ENCODE data around the gene COMTD1. TPM values are rescaled to one million over a fixed set of nuclear protein-coding genes. Genes with fewer than 3 reads are reported as not detected.

The COMTD1 gene
- polyA plus RNA-seq, 4 donors: 54.0 to 510 (median 228) TPM

- WGBS, 3 donors: 97 to 98% (median 97%) methylated on average over 2 of the region's 2 CpGs
- no peak for FAIRE-seq
- no peaks in the 10 kb centered on the region for H3K36me3 ChIP-seq (ENCODE audit: control insufficient read depth in 3 of 3, insufficient read depth in 2 of 3, low read depth in 1 of 3, low read length in 3 of 3)
Observed at GRCh38 chr10:75254739-75255138, 19.0 kb upstream of the COMTD1 start.

GRCh38 chr10:75253281-75254220 lies 17.8 kb upstream of the COMTD1 start:
- FAIRE-seq (no peak), DNase-seq (no peak)
- 92 to 97% (median 96%) methylated on average over 1 of the region's 1 CpG for WGBS, 3 donors
- Histone ChIP-seq H3K27ac (ENCODE audit: low read depth in 1 of 3, low read length in 2 of 3) (no peak overlapping the region), H3K4me1 (ENCODE audit: control insufficient read depth in 3 of 3, insufficient read depth in 2 of 3, low read depth in 1 of 3, low read length in 2 of 3) (peaks cover 0 to 16% (median 5%) of the 10 kb centered on the region in 3 donors), H3K4me3 (ENCODE audit: low read depth in 1 of 3, low read length in 3 of 3) (no peak overlapping the region), H3K36me3 (ENCODE audit: control insufficient read depth in 3 of 3, insufficient read depth in 2 of 3, low read depth in 1 of 3, low read length in 3 of 3) (no peaks in the 10 kb centered on the region), H3K9me3 (ENCODE audit: control insufficient read depth in 2 of 2, insufficient read depth in 1 of 2, low read depth in 1 of 2, low read length in 1 of 2) (peaks cover 1 to 13% of the 10 kb centered on the region in 2 donors), H3K27me3 (ENCODE audit: control insufficient read depth in 3 of 3, insufficient read depth in 3 of 3, low read length in 3 of 3) (no peaks in the 10 kb centered on the region)

More at GRCh38 chr10:75254739-75255138, 19.0 kb upstream of the COMTD1 start:
- H3K4me3 ChIP-seq (ENCODE audit: low read depth in 1 of 3, low read length in 3 of 3): no peak overlapping the region
- no peak for DNase-seq
- H3K27me3 ChIP-seq (ENCODE audit: control insufficient read depth in 3 of 3, insufficient read depth in 3 of 3, low read length in 3 of 3): no peaks in the 10 kb centered on the region
- no peak overlapping the region for H3K27ac ChIP-seq (ENCODE audit: low read depth in 1 of 3, low read length in 2 of 3)
- H3K9me3 ChIP-seq (ENCODE audit: control insufficient read depth in 2 of 2, insufficient read depth in 1 of 2, low read depth in 1 of 2, low read length in 1 of 2): peaks cover 1 to 13% of the 10 kb centered on the region in 2 donors
- peaks cover 0 to 16% (median 5%) of the 10 kb centered on the region in 3 donors for H3K4me1 ChIP-seq (ENCODE audit: control insufficient read depth in 3 of 3, insufficient read depth in 2 of 3, low read depth in 1 of 3, low read length in 2 of 3)

- Histone ChIP-seq H3K4me1 (ENCODE audit: control insufficient read depth in 3 of 3, insufficient read depth in 2 of 3, low read depth in 1 of 3, low read length in 2 of 3) (peaks cover 0 to 22% (median 5%) of the 10 kb centered on the region in 3 donors), H3K27me3 (ENCODE audit: control insufficient read depth in 3 of 3, insufficient read depth in 3 of 3, low read length in 3 of 3) (no peaks in the 10 kb centered on the region), H3K4me3 (ENCODE audit: low read depth in 1 of 3, low read length in 3 of 3) (no peak overlapping the region), H3K27ac (ENCODE audit: low read depth in 1 of 3, low read length in 2 of 3) (peak overlapping the region in 2 of 3 donors; percentile 2 to 62), H3K9me3 (ENCODE audit: control insufficient read depth in 2 of 2, insufficient read depth in 1 of 2, low read depth in 1 of 2, low read length in 1 of 2) (peaks cover 1 to 13% of the 10 kb centered on the region in 2 donors), H3K36me3 (ENCODE audit: control insufficient read depth in 3 of 3, insufficient read depth in 2 of 3, low read depth in 1 of 3, low read length in 3 of 3) (no peaks in the 10 kb centered on the region)
- 21 to 73% (median 42%) methylated on average over 3 of the region's 3 CpGs for WGBS, 3 donors
- DNase-seq (peak; percentile 84 to 88), FAIRE-seq (no peak)
Observed at GRCh38 chr10:75250934-75251333, 15.2 kb upstream of the COMTD1 start.

GRCh38 chr10:75247797-75248196 lies 12.0 kb upstream of the COMTD1 start:
- Histone ChIP-seq H3K27ac (ENCODE audit: low read depth in 1 of 3, low read length in 2 of 3) (no peak overlapping the region), H3K27me3 (ENCODE audit: control insufficient read depth in 3 of 3, insufficient read depth in 3 of 3, low read length in 3 of 3) (no peaks in the 10 kb centered on the region), H3K4me1 (ENCODE audit: control insufficient read depth in 3 of 3, insufficient read depth in 2 of 3, low read depth in 1 of 3, low read length in 2 of 3) (peaks cover 0 to 44% (median 13%) of the 10 kb centered on the region in 3 donors), H3K9me3 (ENCODE audit: control insufficient read depth in 2 of 2, insufficient read depth in 1 of 2, low read depth in 1 of 2, low read length in 1 of 2) (peaks cover 0 to 5% of the 10 kb centered on the region in 2 donors), H3K36me3 (ENCODE audit: control insufficient read depth in 3 of 3, insufficient read depth in 2 of 3, low read depth in 1 of 3, low read length in 3 of 3) (no peaks in the 10 kb centered on the region), H3K4me3 (ENCODE audit: low read depth in 1 of 3, low read length in 3 of 3) (no peak overlapping the region)
- FAIRE-seq: no peak
- no peak for DNase-seq
- 88 to 92% (median 89%) methylated on average over 5 of the region's 5 CpGs for WGBS, 3 donors

- WGBS, 3 donors: 81 to 85% (median 82%) methylated on average over 6 of the region's 6 CpGs
Observed at GRCh38 chr10:75246506-75246905, 10.7 kb upstream of the COMTD1 start.

GRCh38 chr10:75245354-75246250 lies 9.8 kb upstream of the COMTD1 start:
- Histone ChIP-seq H3K36me3 (ENCODE audit: control insufficient read depth in 3 of 3, insufficient read depth in 2 of 3, low read depth in 1 of 3, low read length in 3 of 3) (no peaks in the 10 kb centered on the region), H3K4me3 (ENCODE audit: low read depth in 1 of 3, low read length in 3 of 3) (no peak overlapping the region), H3K9me3 (ENCODE audit: control insufficient read depth in 2 of 2, insufficient read depth in 1 of 2, low read depth in 1 of 2, low read length in 1 of 2) (peaks cover 0 to 4% of the 10 kb centered on the region in 2 donors), H3K27ac (ENCODE audit: low read depth in 1 of 3, low read length in 2 of 3) (peak overlapping the region in 1 of 3 donors; percentile 23), H3K27me3 (ENCODE audit: control insufficient read depth in 3 of 3, insufficient read depth in 3 of 3, low read length in 3 of 3) (no peaks in the 10 kb centered on the region), H3K4me1 (ENCODE audit: control insufficient read depth in 3 of 3, insufficient read depth in 2 of 3, low read depth in 1 of 3, low read length in 2 of 3) (peaks cover 0 to 38% (median 11%) of the 10 kb centered on the region in 3 donors)
- WGBS, 3 donors: 37 to 65% (median 54%) methylated on average over 10 of the region's 10 CpGs
- FAIRE-seq (no peak), DNase-seq (peak; percentile 85 to 93)

More at GRCh38 chr10:75246506-75246905, 10.7 kb upstream of the COMTD1 start:
- FAIRE-seq (no peak), DNase-seq (no peak)
- no peak overlapping the region for H3K27ac ChIP-seq (ENCODE audit: low read depth in 1 of 3, low read length in 2 of 3)
- no peak overlapping the region for H3K4me3 ChIP-seq (ENCODE audit: low read depth in 1 of 3, low read length in 3 of 3)
- peaks cover 0 to 41% (median 13%) of the 10 kb centered on the region in 3 donors for H3K4me1 ChIP-seq (ENCODE audit: control insufficient read depth in 3 of 3, insufficient read depth in 2 of 3, low read depth in 1 of 3, low read length in 2 of 3)
- no peaks in the 10 kb centered on the region for H3K27me3 ChIP-seq (ENCODE audit: control insufficient read depth in 3 of 3, insufficient read depth in 3 of 3, low read length in 3 of 3)
- no peaks in the 10 kb centered on the region for H3K36me3 ChIP-seq (ENCODE audit: control insufficient read depth in 3 of 3, insufficient read depth in 2 of 3, low read depth in 1 of 3, low read length in 3 of 3)
- H3K9me3 ChIP-seq (ENCODE audit: control insufficient read depth in 2 of 2, insufficient read depth in 1 of 2, low read depth in 1 of 2, low read length in 1 of 2): peaks cover 0 to 4% of the 10 kb centered on the region in 2 donors

- Histone ChIP-seq H3K4me1 (ENCODE audit: control insufficient read depth in 3 of 3, insufficient read depth in 2 of 3, low read depth in 1 of 3, low read length in 2 of 3) (peaks cover 0 to 39% (median 11%) of the 10 kb centered on the region in 3 donors), H3K4me3 (ENCODE audit: low read depth in 1 of 3, low read length in 3 of 3) (no peak overlapping the region), H3K27ac (ENCODE audit: low read depth in 1 of 3, low read length in 2 of 3) (peak overlapping the region in 1 of 3 donors; percentile 23), H3K9me3 (ENCODE audit: control insufficient read depth in 2 of 2, insufficient read depth in 1 of 2, low read depth in 1 of 2, low read length in 1 of 2) (peaks cover 0 to 4% of the 10 kb centered on the region in 2 donors), H3K36me3 (ENCODE audit: control insufficient read depth in 3 of 3, insufficient read depth in 2 of 3, low read depth in 1 of 3, low read length in 3 of 3) (no peaks in the 10 kb centered on the region), H3K27me3 (ENCODE audit: control insufficient read depth in 3 of 3, insufficient read depth in 3 of 3, low read length in 3 of 3) (no peaks in the 10 kb centered on the region)
- no peak for FAIRE-seq
- DNase-seq: peak in 1 of 2 donors; percentile 55
- 65 to 77% (median 69%) methylated on average over 8 of the region's 8 CpGs for WGBS, 3 donors
Observed at GRCh38 chr10:75244487-75245353, 9.0 kb upstream of the COMTD1 start.

Data from small intestine (tissue), 7 donors.